Transverse colon (tissue), 4 donors: ENCODE results near the gene MEGF11.

Source experiments
- CTCF ChIP-seq, 5 experiments: fragments of 200-600 bp in 3 of 5; fragments of 450-650 bp in 2 of 5; sonication (generic) in 3 of 5; IDR thresholded peaks; 1 replicate in 2 of 5; 2 replicates in 3 of 5; pipeline ENCODE4 v1.5.1; 2016 to 2017; ENCODE audit warnings: antibody characterized with exemption in 5 of 5, inconsistent platforms in 3 of 5, mild to moderate bottlenecking in 2 of 5, moderate library complexity in 1 of 5
- EP300 ChIP-seq: sonication (generic); formaldehyde crosslinking; IDR thresholded peaks from one replicate; pipeline ENCODE4 v1.6.1; 2017; ENCODE audit warnings: antibody characterized with exemption, low read depth
- POLR2A ChIP-seq: fragments of 450-650 bp; IDR thresholded peaks from one replicate; pipeline ENCODE4 v1.6.1; 2016; ENCODE audit warnings: antibody characterized with exemption, mild to moderate bottlenecking, moderate library complexity
- POLR2AphosphoS5 ChIP-seq, 3 donors: sonication (generic); formaldehyde crosslinking; IDR thresholded peaks; one replicate each; pipeline ENCODE4 v1.6.1; 2016; ENCODE audit warnings: antibody characterized with exemption in 3 of 3

GRCh38 chr15:66008940-66009562 is 244.5 kb downstream of the MEGF11 start:
- no peak for TF ChIP-seq CTCF (IDR thresholded peaks at IDR 0.05)
- TF ChIP-seq EP300 = no peak
- TF ChIP-seq POLR2AphosphoS5 (IDR thresholded peaks at IDR 0.05) = no peak
- no peak for TF ChIP-seq POLR2A
